ENCODE results near the gene DNAJC17. TPM values are rescaled to one million over a fixed set of nuclear protein-coding genes. Genes with fewer than 3 reads are reported as not detected.

DNAJC17 gene
- polyA plus RNA-seq, 3 donors: 15.7 to 31.6 (median 21.5) TPM

GRCh38 chr15:40808861-40809450, 1.7 kb upstream of the DNAJC17 start:
- H3K27ac Mint-ChIP-seq: peak overlapping the region in 1 of 7 donors; percentile 18
- H2AFZ ChIP-seq (ENCODE audit: insufficient read depth, low read depth, low read length, poor library complexity, severe bottlenecking): no peak overlapping the region

More at GRCh38 chr15:40808861-40809450, 1.7 kb upstream of the DNAJC17 start:
- no peak overlapping the region for H3K27ac ChIP-seq (ENCODE audit: low read depth in 1 of 2, low read length in 2 of 2)
- intact Hi-C loops (cut with micrococcal nuclease): loop anchor here (5.0 to 10.0 kb wide), 3 partner anchors 54 to 112 kb away; partner anchors contain the start of genes RAD51 (in 1 of the 2), RMDN3 (in 1 of the 2) and VPS18 (in 1 of the 2)
- WGBS (ENCODE audit: insufficient coverage): 89% methylated on average over 4 of the region's 8 CpGs
- H3K4me3 Mint-ChIP-seq: no peak overlapping the region
- peaks cover 32 to 48% of the 10 kb centered on the region in 2 donors for H3K36me3 Mint-ChIP-seq
- H4K20me1 ChIP-seq (ENCODE audit: insufficient read depth, low read length): no peaks in the 10 kb centered on the region
- no peaks in the 10 kb centered on the region for H3K9me3 ChIP-seq (replicated peaks in 1 of 2; ENCODE audit: control insufficient read depth in 1 of 2, insufficient read depth in 1 of 2, low read length in 2 of 2)
- peaks cover 0 to 4% (median 3%) of the 10 kb centered on the region in 3 donors for H3K27me3 Mint-ChIP-seq (ENCODE audit: low read depth in 3 of 3)
- no peaks in the 10 kb centered on the region for H3K27me3 ChIP-seq (ENCODE audit: control insufficient read depth in 2 of 2, insufficient read depth in 2 of 2, low read length in 2 of 2)
- no peak overlapping the region for H3K4me2 ChIP-seq (replicated peaks; ENCODE audit: extremely low read depth, low read length, poor library complexity, severe bottlenecking)
- H3K36me3 ChIP-seq (replicated peaks in 1 of 2; ENCODE audit: control insufficient read depth in 1 of 2, insufficient read depth in 2 of 2, low read length in 2 of 2): peaks cover 29 to 45% of the 10 kb centered on the region in 2 donors
- no peak for TF ChIP-seq CTCF (IDR thresholded peaks at IDR 0.05)
- no peak overlapping the region for H3K9ac ChIP-seq (ENCODE audit: insufficient read depth, low read length, poor library complexity, severe bottlenecking)
- peaks cover 14 to 21% of the 10 kb centered on the region in 2 donors for H3K4me1 ChIP-seq (ENCODE audit: control insufficient read depth in 1 of 2, insufficient read depth in 2 of 2, low read length in 2 of 2)
- H3K9me3 Mint-ChIP-seq: peaks cover 0 to 2% (median 0%) of the 10 kb centered on the region in 7 donors
- DNase-seq: no peak
- H3K4me3 ChIP-seq (replicated peaks in 1 of 3; ENCODE audit: low read depth in 2 of 3, low read length in 3 of 3): no peak overlapping the region
- H3K79me2 ChIP-seq (ENCODE audit: insufficient read depth, low read length): peaks cover 41% of the 10 kb centered on the region
- H3K4me1 Mint-ChIP-seq: peaks cover 25% of the 10 kb centered on the region

Data from CD14-positive monocyte (primary cell).